ENCODE measurements around the gene PDCD1.
"Not testable (repeated sequence)": the region's sequence is repeated elsewhere in the genome, so short reads cannot be mapped to it uniquely, and the experiment has no call there.

PDCD1 gene

DNA sequence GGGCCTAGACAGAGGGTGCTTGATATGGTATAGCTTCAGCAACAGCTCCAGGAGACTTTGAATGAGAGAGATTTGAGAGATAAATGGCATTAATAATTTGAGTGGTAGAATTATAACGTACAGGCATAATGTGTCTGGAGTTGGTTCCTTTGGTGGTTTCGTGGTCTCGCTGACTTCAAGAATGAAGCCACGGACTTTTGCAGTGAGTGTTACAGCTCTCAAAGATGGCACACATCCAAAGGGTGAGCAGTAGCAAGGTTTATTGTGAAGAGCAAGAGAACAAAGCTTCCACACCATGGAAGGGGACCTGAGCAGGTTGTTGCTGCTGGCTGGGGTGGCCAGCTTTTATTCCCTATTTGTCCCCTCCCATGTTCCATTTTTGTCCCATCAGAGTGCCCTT lies 23.1 kb downstream of the PDCD1 start:
- Histone ChIP-seq H3K9me3 (ENCODE audit: control insufficient read depth, insufficient read depth, low read depth, low read length) (peaks cover 6% of the 10 kb centered on the region; the same call in 1 of the 2 replicates), H3K9ac (ENCODE audit: low read length) (no peak overlapping the region), H3K27me3 (ENCODE audit: control insufficient read depth, insufficient read depth, low read length) (no peaks in the 10 kb centered on the region), H3K4me1 (ENCODE audit: control insufficient read depth, insufficient read depth, low read length) (no peaks in the 10 kb centered on the region), H3K4me3 (ENCODE audit: low read depth, low read length) (no peak overlapping the region), H3K36me3 (ENCODE audit: control insufficient read depth, insufficient read depth, low read length) (no peaks in the 10 kb centered on the region), H3K27ac (ENCODE audit: low read depth, low read length) (no peak overlapping the region)

DNA sequence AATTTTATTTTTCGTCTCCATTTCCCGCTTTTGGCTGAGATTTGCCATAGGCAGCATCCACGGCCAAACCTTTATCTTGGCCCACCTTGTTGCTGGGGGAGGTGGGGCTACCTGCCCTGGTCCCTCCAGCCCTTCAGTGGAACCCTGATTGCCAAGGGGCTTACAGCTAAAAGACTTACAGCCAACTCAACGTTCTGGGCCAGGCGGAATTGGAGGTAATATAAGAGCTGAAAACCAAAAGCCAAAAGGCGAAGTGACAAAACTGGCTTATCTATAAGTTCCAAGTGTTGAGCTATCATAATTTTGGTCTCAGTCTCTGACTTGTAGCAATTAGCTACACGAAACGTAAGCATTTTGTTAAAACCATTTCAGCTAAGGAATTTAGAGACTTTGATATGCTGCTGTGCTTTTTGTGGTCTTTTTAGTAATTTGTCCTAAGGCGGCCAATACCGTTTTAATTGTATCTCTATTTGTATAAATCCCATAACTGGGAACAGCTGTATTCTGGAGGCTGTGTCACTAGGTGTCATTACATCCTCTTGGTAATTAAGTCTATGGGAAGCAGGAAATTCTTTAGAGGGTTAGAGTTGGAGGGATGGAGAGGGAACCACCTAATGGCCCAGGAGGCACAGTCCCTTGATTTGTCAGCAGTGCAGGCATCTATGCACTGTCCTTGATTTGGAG lies 24.0 kb downstream of the PDCD1 start:
- Histone ChIP-seq H3K4me3 (ENCODE audit: low read depth, low read length) (no peak overlapping the region), H3K27me3 (ENCODE audit: control insufficient read depth, insufficient read depth, low read length) (no peaks in the 10 kb centered on the region), H3K4me1 (ENCODE audit: control insufficient read depth, insufficient read depth, low read length) (no peaks in the 10 kb centered on the region), H3K27ac (ENCODE audit: low read depth, low read length) (no peak overlapping the region), H3K36me3 (ENCODE audit: control insufficient read depth, insufficient read depth, low read length) (no peaks in the 10 kb centered on the region), H3K9ac (ENCODE audit: low read length) (no peak overlapping the region), H3K9me3 (ENCODE audit: control insufficient read depth, insufficient read depth, low read depth, low read length) (peaks cover 6% of the 10 kb centered on the region; the same call in 1 of the 2 replicates)

DNA sequence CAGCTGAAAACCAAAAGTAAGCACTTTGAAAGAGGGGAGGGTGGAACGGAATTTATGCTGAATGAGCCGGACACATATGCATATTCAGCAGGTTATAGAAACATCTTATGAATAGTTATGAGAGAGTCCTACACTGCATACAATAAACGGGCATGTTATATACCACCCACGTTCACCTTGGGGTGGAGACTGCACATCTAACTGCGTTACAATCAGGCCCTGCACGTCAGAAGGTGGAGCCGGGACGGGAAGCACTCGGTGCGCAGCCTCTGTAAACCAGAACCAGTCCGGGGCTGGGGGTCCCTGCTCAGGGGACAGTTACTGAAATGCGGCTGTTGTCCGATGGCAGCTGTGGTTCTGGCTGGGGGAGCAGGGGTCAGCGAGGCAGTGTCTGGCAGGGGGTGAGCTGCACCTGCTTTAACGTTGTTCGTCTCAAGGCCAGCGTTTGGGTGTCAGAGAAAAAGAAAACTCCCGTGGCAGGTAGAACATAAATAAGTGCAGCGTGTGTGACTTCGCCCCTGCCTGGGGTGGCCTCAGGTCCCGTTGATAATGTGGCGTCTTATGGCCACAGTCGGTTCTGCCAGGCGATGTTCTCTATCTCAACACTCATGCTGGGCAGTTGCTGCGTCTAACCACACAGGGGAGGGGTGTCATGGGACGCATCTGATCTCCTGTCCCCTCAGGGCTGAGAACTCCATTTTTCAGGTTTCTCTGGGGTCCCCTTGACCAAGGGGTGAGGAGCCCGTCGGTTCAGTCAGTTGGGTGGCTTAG lies 24.8 kb downstream of the PDCD1 start:
- not testable (repeated sequence) for H3K4me3 ChIP-seq (ENCODE audit: low read depth, low read length); H3K9ac ChIP-seq (ENCODE audit: low read length); H3K27me3 ChIP-seq (ENCODE audit: control insufficient read depth, insufficient read depth, low read length); H3K4me1 ChIP-seq (ENCODE audit: control insufficient read depth, insufficient read depth, low read length); H3K36me3 ChIP-seq (ENCODE audit: control insufficient read depth, insufficient read depth, low read length); H3K27ac ChIP-seq (ENCODE audit: low read depth, low read length); H3K9me3 ChIP-seq (ENCODE audit: control insufficient read depth, insufficient read depth, low read depth, low read length)

DNA sequence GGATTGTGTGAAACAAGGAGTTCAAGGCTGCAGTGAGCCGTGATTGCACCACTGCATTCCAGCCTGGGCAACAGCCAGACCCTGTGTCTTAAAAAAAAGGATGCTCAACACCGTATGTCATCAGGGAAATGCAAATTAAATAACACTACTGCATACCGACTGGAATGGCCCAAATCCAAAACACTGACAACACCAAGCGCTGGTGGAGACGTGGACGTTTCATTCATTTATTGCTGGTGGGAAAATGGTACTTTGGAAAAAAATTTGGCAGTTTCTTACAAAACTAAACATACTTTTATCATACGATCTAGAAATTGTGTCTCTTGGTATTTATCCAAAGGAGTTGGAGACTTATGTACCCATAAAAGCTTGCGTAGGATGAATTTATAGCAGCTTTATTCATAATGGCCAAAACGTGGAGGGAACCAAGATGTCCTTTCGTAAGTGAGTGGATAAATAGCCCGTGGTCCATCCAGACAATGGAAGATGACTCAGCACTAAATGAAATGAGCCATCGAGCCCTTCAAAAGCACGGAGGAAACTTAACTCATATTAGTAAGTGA lies 25.5 kb downstream of the PDCD1 start:
- no peak overlapping the region for H3K4me3 ChIP-seq (ENCODE audit: low read depth, low read length)

DNA sequence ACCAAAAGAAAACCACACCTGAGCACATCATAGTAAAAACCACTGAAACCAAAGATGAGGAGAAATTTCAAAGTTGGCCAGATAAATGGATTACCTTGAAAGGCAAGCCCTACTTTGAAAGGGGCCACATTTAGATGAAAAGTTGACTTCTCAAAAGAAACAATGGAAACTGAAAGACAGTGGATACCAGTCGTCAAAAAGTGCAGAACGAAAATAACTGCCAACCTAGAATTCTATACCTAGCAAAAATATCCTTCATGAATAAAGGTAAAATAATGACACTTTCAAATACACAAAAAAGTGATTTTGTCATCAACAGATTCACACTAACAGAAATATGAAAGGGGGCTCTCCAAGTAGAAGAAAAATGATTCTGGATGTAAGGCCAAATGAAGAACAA lies 31.3 kb downstream of the PDCD1 start:
- Histone ChIP-seq H3K9ac (ENCODE audit: low read length) (no peak overlapping the region), H3K4me1 (ENCODE audit: control insufficient read depth, insufficient read depth, low read length) (no peaks in the 10 kb centered on the region), H3K4me3 (ENCODE audit: low read depth, low read length) (no peak overlapping the region), H3K27ac (ENCODE audit: low read depth, low read length) (no peak overlapping the region), H3K9me3 (ENCODE audit: control insufficient read depth, insufficient read depth, low read depth, low read length) (peaks cover 10% of the 10 kb centered on the region), H3K36me3 (ENCODE audit: control insufficient read depth, insufficient read depth, low read length) (no peaks in the 10 kb centered on the region), H3K27me3 (ENCODE audit: control insufficient read depth, insufficient read depth, low read length) (peaks cover 10% of the 10 kb centered on the region)

More for the DNA sequence above, 25.5 kb downstream of the PDCD1 start:
- H3K36me3 ChIP-seq (ENCODE audit: control insufficient read depth, insufficient read depth, low read length): no peaks in the 10 kb centered on the region
- H3K4me1 ChIP-seq (ENCODE audit: control insufficient read depth, insufficient read depth, low read length): no peaks in the 10 kb centered on the region
- no peaks in the 10 kb centered on the region for H3K27me3 ChIP-seq (ENCODE audit: control insufficient read depth, insufficient read depth, low read length)
- peaks cover 6% of the 10 kb centered on the region; the same call in 1 of the 2 replicates for H3K9me3 ChIP-seq (ENCODE audit: control insufficient read depth, insufficient read depth, low read depth, low read length)
- no peak overlapping the region for H3K9ac ChIP-seq (ENCODE audit: low read length)
- H3K27ac ChIP-seq (ENCODE audit: low read depth, low read length): no peak overlapping the region

DNA sequence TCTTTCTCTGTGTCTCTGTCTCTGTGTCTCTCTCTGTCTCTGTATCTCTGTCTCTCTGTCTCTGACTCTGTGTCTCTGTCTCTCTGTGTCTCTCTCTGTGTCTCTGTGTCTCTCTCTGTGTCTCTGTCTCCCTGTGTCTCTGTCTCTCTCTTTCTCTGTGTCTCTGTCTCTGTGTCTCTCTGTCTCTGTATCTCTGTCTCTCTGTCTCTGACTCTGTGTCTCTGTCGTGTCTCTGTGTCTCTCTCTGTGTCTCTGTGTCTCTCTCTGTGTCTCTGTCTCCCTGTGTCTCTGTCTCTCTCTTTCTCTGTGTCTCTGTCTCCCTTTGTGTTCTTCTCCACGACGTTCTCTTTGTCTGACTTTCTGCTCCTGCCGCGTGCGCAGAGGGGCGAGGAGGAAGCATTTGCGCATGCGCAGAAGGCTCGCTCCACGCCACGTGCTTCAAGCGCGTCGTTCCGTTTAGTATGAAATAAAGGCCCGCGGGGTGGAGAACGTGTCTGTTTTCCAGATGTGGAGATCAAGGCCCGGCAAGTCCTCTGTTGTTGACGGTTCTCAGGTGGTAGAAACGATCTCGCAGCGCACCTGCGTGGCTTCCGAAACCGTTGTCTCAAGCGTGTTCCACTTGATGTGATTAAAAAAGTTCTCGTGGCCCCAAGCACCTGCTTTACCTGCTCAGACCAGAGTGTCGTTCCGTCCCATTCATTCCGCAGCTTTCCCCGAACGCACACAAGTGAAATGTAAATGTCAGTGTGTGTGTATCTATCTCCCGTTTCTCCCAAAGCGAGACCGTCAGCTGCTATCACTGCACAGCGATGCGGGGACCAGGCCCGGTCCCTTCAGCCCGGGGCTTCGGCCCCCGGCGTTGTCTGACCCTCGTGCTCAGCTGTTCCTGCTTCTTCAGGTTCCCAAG lies 34.9 kb downstream of the PDCD1 start:
- H3K27me3 ChIP-seq (ENCODE audit: control insufficient read depth, insufficient read depth, low read length); H3K36me3 ChIP-seq (ENCODE audit: control insufficient read depth, insufficient read depth, low read length); H3K27ac ChIP-seq (ENCODE audit: low read depth, low read length): not testable (repeated sequence)

DNA sequence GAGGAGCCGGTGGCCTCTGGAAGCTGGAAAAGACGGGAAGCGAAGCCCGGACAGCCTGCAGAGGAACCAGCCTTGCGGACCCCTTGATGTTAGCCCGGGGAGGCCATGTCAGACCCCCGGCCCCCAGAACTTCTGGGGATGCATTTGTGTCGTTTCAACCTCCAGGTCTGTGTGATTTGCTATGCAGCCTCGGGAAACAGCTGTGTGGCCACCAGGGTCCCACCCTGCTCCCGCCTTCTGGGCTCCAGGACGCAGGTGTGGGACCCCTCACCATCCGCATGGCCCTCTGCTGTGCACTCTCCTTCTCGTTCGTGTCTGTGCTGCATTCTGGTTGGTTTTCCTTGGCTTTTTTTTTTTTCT lies 36.5 kb downstream of the PDCD1 start:
- no peak overlapping the region for H3K4me3 ChIP-seq (ENCODE audit: low read depth, low read length)
- peaks cover 10% of the 10 kb centered on the region for H3K27me3 ChIP-seq (ENCODE audit: control insufficient read depth, insufficient read depth, low read length)
- no peak overlapping the region for H3K9ac ChIP-seq (ENCODE audit: low read length)
- no peak overlapping the region for H3K27ac ChIP-seq (ENCODE audit: low read depth, low read length)
- H3K9me3 ChIP-seq (ENCODE audit: control insufficient read depth, insufficient read depth, low read depth, low read length): peaks cover 8% of the 10 kb centered on the region
- peaks cover 12% of the 10 kb centered on the region for H3K4me1 ChIP-seq (ENCODE audit: control insufficient read depth, insufficient read depth, low read length)
- H3K36me3 ChIP-seq (ENCODE audit: control insufficient read depth, insufficient read depth, low read length): no peaks in the 10 kb centered on the region

More for the DNA sequence above, 34.9 kb downstream of the PDCD1 start:
- H3K4me3 ChIP-seq (ENCODE audit: low read depth, low read length); H3K9ac ChIP-seq (ENCODE audit: low read length); H3K9me3 ChIP-seq (ENCODE audit: control insufficient read depth, insufficient read depth, low read depth, low read length); H3K4me1 ChIP-seq (ENCODE audit: control insufficient read depth, insufficient read depth, low read length): not testable (repeated sequence)

DNA sequence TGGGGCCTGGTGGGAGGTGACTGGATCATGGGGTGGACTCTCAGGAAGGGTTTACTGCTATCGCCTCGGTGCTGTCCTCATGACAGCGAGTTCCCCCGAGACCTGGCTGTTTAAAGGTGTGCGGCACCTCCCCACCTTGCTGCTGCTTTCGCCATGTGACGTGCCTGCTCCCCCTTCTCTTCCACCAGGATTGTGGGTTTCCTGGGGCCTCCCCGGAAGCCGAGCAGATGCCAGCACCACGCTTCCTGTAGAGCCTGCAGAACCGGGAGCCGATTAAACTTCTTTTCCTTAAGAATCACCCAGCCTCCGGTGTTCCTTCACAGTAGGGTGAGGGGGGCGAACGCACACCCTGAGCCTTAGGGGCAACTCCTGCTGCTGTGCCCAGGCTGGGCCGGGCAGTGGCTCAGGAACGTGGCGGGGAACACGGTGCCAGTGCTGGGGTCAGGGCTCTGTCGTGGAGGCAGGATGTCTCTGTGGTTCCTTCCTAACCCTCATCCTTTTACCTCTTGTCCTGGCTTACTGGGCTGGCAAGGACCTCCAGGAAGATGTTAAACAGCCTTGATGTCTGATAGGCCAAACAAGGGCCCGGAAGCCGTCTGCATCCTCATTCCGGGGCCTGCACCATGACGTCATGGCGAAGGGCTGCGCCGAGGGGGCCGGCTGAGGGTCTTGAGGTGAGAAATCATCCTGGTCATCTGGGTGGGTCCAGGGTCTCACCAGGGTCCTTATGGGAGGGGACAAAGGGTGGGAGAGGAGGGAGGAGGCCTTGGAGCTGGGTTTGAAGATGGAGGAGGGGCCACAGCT lies 37.0 kb downstream of the PDCD1 start:
- H3K27me3 ChIP-seq (ENCODE audit: control insufficient read depth, insufficient read depth, low read length): peaks cover 10% of the 10 kb centered on the region
- H3K9ac ChIP-seq (ENCODE audit: low read length): no peak overlapping the region
- H3K36me3 ChIP-seq (ENCODE audit: control insufficient read depth, insufficient read depth, low read length): no peaks in the 10 kb centered on the region
- H3K27ac ChIP-seq (ENCODE audit: low read depth, low read length): no peak overlapping the region
- H3K9me3 ChIP-seq (ENCODE audit: control insufficient read depth, insufficient read depth, low read depth, low read length): peaks cover 2% of the 10 kb centered on the region; the same call in 1 of the 2 replicates
- H3K4me3 ChIP-seq (ENCODE audit: low read depth, low read length): no peak overlapping the region
- peaks cover 13% of the 10 kb centered on the region for H3K4me1 ChIP-seq (ENCODE audit: control insufficient read depth, insufficient read depth, low read length)

DNA sequence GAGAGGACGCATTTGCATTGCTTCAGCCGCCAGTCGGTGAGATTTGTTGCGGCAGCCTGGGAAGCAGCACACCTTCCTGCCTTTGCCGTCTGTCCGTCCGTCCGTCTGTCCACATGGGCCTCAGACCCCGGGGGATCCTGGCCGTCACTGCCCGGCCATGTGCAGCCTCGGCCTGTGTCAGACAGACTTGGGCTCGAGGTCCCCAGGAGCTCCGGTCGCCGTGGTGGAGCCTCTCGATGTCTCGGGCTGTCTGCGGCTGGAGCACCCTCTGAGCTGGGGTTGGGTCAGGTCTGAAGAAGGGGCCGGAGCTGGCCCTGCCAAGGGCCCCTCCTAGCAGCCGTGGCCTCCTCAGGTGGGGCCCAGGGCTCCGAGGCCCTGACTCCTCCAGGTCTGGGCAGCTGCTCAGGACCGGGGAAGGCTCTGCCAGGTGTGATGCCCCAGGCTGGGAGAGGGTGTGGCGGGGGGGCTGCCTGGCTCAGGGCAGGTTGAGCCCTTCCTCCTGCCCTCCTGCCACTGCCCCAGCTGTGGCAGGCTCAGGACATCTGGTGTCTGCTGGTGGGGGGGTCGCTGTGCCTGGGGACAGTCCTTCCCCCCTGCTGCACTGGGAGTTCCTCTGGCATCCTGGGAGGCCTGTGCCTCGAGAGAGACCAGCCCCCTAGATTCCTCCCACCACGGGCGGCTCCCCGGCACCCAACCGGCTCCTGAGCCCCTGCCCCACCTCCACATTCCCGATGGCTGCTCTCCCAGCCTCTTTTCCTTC lies 37.9 kb downstream of the PDCD1 start:
- H3K4me3 ChIP-seq (ENCODE audit: low read depth, low read length): no peak overlapping the region
- no peak overlapping the region for H3K27ac ChIP-seq (ENCODE audit: low read depth, low read length)
- no peaks in the 10 kb centered on the region for H3K36me3 ChIP-seq (ENCODE audit: control insufficient read depth, insufficient read depth, low read length)
- no peaks in the 10 kb centered on the region for H3K9me3 ChIP-seq (ENCODE audit: control insufficient read depth, insufficient read depth, low read depth, low read length)
- peaks cover 13% of the 10 kb centered on the region for H3K4me1 ChIP-seq (ENCODE audit: control insufficient read depth, insufficient read depth, low read length)
- H3K27me3 ChIP-seq (ENCODE audit: control insufficient read depth, insufficient read depth, low read length): peaks cover 10% of the 10 kb centered on the region
- H3K9ac ChIP-seq (ENCODE audit: low read length): no peak overlapping the region
